ENCODE measurements around the gene LRPAP1.

The LRPAP1 gene

DNA sequence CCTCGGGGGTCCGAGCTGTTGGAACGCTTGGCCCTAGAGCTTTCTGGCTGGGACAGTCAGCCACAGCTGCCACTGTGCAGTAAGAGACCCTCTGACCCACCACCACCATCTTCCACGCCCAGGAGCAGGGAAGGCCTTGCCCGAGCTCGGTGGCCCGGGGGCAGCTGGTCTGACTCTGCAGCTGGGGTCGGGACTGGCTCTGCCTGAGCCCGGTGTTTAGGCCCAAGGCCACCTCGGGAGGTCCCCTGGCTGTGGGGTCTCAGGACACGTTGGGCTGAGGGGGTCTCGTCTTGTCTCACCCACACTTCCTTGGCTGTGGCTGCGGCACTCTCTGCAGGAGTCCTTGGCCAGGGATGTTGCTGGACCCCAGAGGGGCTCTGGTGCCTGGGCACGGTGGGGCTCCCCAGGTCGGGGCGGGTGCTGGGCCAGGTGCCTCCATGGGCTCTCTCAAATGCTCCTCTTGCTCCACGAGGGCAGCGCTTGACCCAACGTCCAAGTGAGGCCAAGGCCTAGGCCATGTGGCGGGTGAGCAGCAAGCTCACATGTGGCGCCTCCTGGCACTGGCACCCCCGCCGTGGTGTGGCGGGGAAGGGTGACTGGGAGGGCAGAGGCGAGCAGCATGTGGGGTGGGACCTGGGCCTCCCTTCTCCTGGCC lies 46.2 kb downstream of the LRPAP1 start:
- DNase-seq, result no peak

DNA sequence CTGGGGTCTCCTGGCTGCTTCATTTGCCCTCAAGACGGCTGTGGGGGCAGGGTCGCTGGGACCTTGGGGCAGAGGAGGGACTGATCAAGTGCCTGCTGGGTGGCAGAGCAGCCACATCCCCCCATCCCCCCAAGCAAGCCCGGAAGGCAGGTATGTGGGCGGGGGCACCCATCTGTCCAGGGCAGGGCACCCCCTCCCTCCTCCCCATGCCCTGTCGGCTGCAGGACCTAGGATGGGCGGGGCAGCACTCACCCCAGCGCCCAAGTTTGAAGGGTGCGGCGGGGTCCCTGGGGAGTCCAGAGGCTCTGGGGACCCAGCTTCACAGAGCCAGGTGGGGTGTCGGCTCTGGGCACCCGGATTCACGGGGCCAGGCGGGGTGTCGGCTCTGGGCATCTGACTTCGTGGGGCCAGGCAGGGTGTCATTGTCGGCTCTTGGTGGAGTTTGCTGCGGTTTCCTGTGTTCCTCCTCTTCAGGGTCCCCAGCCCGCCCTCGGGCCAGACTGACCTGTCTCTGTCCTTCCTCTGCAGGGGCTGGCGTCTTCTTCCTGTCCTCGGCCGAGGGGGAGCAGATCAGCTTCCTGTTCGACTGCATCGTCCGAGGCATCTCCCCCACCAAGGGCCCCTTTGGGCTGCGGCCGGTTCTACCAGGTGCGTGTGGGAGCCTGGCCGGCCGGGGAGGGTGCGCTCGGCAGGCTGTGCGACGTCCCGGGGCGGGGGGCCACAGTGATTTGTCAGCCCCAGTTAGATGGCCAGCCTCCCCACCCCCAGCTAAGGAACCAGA lies 47.0 kb downstream of the LRPAP1 start:
- DNase-seq, result peak; percentile 59

DNA sequence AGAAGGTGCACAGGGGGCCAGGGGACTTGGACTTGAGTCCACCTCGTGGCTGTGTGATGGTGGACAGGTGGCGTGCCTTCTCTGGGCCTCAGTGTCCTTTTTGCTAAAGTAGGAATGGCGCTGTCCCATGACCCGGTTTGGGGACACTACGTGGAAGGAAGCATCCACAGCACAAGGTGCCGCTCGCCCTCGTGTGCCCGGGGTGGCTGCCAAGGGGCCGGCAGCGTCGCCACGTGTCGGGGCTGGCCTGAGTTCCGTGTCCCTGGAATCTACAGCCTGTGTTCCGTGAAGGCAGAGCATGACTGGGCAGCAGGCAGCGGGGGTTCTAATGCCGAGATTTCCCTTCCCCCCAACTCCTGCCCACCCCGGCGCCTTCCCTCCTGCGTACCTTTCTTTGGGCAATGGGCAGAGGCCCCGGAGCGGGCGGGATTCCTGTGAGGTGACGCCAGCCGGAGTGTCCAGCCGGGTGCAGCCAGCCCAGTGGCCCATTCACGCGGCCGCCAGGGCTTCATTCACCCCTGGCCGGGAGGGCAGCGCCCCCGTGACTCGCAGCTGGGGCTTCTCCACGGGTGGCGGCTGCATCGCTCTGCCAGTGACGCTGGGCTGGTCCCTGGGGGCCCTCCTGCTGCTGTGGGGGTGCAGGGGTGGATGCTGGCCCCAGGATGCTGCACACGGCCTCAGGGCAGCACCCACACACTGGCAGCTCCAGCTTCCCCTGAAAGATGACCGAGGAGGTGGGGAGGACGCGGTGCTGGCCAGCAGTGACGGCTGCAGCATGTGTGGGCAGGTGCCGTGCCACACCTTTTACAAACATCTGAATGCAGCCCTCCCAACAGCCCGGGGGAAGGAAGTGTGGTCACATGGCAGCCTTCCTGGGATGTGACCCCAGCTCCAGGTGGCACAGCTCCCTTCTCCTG lies 47.9 kb downstream of the LRPAP1 start:
- peak; percentile 68 for DNase-seq

DNA sequence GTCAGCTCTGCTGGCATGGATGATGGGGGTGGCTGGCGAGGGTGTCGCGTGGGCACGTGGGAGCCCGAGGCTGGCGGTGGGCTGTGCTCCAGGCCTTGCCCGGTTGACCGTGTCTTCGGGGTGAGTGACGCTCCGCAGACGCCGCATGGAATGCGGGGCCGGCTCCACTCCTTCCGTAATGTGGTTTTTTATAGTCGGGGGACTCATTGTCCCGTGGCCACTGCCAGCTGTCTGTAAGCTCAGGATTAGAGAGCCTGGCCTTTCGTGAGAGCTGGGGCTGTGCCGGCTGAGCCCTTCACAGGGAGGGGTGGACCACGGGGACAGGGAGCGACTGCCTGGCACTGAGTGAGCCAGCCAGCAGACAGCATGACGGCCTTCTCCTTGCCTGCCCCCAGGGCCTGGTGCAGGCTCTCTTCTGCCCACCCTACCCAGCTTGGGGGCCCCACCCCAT lies 48.7 kb downstream of the LRPAP1 start:
- DNase-seq, result no peak

DNA sequence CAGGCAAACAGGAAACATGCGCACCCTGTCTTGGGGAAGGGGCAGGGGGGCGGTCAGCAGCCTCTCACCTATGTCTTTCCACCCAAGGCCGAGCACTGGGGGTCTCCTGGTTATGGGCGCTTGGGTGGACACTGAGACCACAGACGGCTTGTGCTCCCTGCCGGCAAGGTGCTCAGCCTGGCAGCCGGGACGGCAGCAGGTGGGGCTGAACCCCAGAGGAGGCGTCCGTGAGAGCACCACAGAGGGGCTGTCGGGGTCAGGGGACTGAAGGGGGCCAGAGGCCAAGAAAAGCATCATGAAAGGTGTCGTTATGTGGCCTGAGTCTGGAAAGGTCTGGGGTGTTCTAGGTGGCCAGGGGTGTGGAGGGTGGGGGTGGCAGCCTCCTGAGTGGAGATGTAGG lies 49.5 kb downstream of the LRPAP1 start:
- no peak for DNase-seq

DNA sequence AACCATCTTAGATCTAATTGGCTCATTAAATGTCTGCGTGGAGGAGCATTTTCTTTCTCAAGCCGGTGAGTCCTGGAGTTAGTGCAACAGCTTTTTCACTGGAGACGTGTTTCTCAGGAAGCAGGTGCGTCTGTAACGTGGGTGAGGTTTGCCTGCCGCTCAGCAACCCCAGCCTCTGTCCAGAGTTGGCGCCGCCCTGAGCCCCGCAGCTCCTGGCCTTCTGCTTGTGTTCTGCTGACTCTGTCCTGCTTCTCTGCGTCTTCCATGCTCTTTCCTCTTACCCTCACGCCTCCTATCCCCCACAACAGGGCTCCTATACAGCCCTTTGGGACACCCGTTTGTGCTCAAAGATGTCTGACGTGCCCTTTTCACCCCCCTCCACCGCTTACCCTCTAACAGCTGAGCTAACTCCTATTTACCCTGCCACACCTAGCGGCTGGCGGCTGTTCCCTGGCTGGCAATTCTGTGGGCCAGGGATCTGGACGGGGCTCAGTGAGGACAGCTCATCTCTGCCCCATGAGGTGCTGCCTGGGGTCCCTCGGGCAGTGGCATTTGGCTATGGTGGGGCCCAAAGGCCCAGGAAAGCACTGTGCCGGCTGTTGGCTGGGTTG lies 50.3 kb downstream of the LRPAP1 start:
- DNase-seq, result no peak

DNA sequence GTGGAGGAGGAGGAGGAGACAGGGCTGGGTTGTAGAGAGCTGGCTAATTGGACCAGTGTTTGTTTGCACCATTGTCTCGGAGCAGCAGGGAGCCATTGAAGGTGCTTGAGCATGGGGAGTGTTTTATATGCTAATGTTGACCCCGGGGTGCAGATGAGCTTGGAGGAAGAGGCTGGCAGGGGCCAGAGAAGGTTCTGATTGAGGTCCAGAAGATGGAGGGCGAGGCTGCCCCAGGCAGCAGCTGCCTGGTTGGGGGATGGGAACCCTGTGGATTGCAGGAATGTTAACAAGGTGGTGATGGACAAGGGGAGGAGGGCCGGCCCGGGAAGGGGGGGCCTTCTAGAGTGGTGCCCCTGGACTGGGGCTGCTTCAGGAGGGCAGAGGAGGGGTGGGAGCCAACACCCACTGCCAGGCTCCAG lies 51.1 kb downstream of the LRPAP1 start:
- no peak for DNase-seq

DNA sequence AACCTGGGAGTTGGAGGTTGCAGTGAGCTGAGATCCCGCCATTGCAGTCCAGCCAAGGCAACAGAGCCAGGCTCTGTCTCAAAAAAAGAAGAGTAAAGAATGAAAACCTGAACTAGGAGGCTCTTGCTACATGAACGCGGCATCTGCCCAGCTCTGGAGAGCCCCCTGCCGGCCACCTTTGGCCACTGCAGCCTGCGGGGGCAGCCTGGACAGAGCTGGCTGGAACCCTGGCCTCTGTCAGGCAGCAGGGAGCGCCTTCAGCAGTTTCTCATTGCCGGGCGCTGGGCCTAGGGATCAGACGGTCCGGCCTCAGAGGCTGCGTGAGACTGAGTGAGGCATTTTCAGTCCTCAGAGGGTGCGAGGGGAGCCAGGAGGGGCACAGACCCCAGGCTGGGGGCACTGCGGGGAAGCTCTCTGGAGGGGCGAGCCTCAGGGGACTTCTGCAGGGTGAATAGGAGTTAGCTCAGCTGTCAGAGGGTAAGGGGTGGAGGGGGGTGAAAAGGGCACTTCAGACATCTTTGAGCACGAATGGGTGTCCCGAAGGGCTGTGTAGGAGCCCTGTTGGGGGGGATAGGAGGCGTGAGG lies 51.6 kb downstream of the LRPAP1 start:
- peak; percentile 74 for DNase-seq

DNA sequence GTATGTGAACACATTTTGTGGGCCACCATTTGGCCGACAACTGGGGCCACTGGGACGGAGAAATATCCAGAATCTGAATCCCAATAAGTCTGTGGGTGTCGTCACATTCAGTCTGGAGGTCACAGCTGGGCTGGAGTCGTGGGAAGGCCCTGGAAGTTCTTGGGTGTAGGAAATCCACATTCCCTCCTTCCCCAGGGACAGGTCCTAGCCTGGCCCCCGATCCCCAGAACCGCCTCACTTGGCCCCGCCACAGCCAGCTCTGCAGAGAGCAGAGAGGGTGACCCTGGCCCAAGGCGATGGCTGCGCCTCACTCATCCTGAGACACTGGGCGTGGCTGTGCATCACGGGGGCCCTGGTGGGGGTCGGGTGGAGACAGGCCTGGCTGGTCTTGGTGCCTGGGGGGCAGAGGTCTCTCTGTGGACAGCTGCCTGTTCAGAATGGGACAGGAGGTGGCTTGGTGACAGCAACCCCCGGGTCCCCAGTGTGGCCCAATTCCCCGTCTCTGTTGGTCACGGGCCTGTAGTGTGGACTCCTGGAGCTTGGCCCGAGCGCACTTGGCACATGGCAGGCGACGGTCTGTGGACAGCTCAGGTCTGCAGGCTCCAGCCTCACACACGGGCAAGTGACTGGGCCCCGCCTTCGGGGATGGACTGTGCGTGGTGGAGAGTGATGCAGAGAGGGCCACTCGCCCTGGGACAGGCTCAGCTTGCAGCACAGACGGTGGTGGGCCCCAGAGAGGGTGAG lies 52.7 kb downstream of the LRPAP1 start:
- peak; percentile 2 for DNase-seq

DNA sequence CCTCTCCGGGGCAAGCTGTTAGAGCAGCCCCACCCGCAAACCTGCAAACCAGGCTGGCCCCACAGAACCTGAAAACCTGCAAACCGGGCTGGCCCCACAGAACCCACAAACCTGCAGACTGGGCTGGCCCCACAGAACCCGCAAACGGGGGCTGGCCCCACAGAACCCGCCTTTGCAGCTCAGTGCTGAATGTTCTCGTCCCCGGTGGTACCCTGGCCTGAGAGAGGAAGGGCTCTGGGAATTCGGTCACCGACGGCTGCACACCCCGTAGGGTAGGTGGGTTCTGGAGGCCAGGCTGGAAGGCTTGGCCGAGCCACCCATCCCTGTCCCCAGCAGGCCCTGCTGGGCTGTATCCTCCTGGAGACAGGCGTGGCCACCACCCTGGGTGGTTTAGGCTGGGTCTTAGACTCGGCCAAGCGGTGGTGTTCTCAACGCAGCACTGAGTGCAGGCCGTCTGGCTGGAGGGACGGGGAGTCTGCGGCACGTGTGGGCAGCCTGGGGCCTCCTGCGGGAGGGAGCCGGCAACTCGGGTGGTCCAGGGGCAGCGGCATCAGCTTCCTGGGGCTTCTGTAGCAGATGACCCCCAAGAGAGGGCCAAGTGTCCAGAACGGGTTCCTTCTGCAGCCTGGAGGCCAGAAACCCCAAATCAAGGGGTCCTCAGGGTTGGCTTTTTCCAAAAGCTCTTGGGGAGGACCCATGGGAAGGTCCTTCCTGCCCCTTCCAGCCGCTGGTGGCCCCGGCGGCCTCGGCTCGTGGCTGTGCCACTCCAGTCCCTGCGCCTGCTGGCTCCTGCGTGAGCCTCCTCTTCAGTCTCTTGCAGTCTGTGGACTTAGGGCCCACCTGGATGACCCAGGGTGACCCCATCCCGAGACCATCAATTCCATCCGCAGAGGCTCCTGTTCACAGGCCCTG lies 53.5 kb downstream of the LRPAP1 start:
- DNase-seq, result peak; percentile 3

DNA sequence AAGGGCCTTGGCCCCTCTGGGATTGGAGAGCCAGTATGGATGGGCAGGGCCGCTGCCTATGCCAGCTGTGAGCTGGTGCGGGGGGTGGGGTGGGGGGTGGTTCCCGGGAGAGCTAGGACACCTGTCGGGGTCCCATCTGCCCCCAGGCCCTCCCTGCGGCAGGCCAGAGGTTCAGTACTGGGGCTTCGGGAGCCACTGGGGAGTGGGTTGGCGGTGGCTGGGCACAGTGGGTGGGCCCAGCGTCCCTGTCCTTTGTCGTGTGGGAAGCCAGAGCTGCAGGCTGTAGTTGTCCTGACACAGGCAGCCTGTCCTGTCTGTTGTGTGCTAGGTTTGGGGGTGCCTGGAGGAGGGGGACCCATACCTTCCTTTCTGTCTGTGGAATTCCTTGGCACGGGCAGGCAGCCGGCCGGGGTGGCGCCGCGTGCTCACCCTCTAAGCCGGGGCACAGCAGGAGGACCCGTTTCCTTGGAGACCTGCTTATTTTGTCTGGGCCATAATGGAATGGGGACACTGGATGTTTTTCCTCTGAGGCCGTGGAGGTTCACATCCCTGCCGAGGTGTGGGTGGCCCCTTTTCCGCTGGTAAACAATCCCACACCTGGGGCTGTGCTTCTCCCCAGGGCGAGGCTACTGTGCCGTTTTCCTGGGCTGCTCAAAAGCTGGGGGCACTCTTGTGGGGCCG lies 54.3 kb downstream of the LRPAP1 start:
- DNase-seq, result peak; percentile 18

DNA sequence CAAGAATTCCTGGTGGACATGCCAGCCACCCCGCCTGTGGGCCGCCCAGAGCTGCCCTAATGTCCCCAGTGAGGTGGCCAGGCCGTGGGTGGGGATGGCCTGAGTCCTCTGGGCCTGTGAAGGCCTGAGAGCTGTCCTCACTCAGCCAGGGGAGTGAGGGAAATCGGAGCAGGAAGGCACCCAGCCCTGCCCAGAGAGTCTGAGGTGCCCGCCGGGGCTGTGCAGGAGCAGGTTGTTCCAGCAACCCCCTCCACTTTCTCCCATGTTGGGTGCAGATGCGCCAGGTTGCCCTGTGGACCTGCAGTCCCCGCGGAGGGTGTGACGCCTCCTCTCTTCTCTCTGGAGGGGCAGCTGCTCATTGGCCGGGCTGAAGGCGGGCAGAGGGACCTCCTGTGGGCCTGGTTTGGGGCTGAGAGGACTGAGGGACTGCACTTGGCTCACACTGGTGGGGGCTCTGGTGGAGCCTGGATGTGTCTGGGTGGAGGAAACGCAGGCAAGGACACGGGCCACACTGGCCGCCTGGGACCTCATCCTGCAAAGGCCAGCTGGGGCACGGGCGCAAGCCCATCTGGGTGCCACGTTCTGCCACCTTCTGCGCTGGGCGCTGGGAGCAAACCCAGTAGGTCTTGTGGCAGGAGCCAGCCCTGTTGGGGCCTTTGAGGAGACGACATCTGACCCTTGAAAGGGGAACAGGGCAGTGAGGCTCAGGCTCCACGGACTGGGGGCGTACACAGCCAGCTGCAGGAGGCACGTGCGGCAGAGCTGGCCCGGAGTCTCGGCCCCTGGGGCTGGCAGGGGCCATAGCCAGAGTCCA lies 55.1 kb downstream of the LRPAP1 start:
- peak; percentile 1 for DNase-seq

DNA sequence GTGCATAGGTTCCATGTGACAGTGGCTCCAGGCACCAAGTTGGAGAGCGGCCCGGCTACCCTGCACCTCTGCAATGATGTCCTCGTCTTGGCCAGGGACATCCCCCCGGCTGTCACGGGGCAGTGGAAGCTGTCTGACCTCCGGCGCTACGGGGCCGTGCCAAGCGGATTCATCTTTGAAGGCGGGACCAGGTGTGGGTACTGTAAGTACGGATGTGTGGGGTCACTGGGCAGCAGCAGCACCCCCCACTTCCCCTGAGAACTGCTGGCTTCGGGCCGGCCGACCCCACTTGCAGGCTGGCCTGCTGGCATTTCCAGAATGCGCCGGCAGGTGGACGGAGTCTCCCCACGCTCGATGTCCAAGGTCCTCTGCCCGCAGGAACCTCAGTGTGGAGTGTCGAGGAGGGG lies 55.9 kb downstream of the LRPAP1 start:
- DNase-seq, result no peak

DNA sequence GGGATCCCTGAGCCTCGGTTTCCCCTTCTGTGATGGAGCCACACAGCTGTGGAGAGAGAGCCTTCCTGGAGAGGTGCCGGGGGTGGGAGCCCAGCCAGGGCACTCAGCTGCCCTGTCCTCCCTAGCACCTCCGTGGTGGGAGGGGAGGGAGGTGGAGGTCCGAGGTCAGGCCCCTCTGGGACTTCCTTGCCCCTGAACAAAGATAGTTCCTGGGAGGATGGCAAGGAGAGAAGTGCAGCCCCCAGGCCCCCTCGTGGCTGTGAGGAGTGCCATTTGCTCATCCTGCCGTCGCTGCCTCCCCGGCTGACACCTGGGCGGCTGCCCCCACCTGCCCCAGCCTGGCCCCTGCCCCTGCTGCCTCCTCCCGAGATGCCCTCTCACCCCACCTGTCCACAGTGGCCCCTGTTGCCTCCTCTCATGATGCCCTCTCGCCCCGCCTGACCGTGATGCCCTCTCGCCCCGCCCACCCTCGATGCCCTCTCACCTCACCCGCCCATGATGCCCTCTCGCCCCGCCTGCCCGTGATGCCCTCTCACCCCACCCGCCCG lies 56.4 kb downstream of the LRPAP1 start:
- DNase-seq, result no peak

DNA sequence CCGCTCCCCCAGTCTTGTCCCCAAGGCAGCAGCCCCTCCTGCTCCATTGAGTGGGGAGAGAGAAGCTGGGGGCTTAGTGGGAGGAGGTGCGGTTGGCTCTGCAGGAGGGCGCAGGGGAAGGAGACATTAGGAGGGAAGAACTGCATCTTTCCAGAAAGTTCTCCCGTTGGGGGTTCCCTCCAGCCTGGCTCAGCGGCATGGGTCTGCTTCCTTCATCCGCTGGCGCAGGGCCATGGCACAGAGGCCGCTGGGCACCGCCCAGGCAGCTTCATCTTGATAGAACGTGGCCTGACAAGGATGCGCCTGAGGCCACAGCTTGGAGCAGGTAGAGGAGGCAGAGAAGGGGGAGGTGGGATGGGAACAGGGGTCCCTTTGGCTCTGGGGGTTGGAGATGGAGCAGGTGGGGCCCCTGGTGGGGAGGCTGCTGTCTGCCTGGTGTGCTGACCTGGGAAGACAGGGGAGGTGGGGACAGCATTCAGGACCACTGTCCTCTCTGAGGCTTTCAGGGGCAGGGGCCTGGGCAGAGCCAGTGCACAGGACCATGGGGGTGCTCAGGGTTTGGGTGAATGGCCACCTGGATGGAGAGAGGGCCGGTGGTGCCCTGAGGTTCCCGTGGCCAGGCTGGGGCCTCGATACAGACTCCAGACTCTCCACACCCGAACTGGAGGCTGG lies 57.0 kb downstream of the LRPAP1 start:
- no peak for DNase-seq

DNA sequence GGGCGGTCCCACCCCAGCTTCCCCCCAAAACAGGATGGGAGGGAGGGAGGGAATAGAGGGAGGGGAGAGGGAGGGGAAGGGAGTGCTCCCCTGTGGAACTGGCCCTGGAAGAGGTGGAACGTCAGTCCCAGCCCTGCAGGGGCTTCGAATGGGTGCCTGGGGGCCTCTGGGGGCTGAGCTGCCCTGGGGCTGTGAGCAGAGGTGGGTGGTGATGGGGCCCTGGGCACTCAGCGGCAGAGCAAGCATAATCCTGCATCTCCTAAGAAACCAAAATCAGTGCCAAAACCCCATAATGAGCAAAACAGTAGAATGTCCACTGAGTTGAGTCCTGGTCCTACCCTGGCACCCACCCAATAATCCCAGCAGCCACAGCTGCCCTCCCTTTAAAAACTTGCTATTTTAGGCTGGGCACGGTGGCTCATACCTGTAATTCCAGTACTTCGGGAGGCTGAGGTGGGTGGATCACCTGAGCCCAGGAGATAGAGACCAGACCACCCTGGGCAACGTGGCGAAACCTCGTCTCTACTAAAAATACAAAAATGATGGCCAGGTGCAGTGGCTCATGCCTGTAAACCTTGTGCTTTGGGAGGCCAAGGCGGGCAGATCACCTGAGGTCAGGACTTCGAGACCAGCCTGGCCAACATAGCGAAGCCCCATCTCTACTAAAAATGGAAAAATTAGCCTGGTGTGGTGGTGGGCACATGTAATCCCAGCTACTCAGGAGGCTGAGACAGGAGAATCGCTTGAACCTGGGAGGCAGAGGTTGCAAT lies 58.0 kb downstream of the LRPAP1 start:
- no peak for DNase-seq

Data from right kidney (tissue), 1 donor.